ENCODE data around the gene FANCG.

The FANCG gene

DNA sequence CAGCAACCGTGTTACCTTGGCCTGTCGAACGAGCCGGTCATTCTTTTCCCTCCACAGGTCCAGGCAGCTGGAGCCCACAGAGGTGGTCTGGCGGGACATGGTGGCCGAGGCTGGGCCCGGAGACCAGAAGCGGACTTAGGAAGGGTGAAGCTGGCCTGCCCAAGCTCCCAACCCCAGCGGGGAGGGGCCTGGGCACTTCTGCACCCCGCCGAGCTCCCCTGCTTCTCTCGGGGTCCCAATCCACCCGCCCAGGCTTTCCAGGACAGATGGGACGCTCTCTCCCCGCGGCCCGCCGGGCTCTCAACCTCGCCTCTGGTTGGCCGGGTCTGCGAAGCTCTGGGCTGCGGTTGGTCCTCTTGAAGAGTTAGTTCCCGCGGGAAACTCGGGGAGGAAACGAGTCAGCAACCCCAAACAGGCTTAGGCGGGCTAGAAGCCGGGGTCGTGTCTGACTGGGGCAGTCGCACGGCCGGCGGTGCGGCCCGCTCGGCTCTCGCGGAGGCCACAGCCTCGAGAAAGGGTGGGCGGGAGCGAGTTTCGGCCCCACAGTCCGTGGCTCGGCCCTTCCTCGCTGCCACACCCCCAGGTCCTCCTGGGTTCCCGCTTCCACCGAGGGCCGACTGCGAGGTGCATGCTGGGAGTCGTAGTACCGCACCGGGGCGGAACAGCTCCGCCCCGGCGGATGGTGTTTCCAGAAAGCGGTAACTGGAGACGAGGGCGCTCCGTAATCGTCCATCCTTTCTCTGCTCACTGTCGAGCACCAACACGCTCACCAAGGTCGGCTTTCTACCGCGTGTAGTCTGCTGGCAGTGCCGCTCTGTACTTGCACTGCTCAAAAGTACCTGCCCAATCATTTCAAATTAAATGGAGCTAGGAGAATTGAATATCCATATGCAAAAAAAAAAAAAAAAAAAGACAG lies at the start of gene FANCG:
Gene FANCG, minus strand, starts transcription at position 517 of the 916 bp plus-strand sequence. Its CDS starts 418 bp downstream, at position 99.
- peak; percentile 84 for DNase-seq (ENCODE audit: low read depth)

DNA sequence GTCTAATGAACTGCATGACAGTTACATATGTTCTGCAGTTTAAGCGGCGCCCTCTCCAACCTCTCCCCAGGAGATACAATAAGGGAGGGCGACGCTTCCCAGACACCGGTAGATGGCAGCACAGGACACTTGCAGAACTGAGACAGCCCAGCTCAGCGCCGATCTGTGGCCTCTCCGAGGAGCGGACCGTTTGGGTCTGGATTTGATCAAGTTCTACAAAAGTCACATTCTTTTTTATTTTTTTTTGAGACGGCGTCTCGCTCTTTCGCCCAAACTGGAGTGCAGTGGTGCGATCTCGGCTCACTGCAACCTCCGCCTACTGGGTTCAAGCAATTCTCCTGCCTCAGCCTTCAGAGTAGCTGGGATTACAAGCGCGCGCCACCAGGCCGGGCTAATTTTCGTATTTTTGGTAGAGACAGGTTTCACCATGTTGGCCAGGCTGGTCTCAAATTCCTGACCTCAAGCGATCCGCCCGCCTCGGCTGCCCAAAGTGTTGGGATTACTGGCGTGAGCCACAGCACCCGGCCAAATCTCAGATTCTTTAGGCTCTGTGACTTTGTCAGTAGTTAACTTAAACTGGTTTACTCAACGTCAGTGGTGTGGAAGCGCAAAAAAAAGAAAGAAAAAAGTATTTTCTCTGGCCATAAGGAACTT lies 37.3 kb upstream of the FANCG start:
- DNase-seq (ENCODE audit: low read depth): peak; percentile 87

DNA sequence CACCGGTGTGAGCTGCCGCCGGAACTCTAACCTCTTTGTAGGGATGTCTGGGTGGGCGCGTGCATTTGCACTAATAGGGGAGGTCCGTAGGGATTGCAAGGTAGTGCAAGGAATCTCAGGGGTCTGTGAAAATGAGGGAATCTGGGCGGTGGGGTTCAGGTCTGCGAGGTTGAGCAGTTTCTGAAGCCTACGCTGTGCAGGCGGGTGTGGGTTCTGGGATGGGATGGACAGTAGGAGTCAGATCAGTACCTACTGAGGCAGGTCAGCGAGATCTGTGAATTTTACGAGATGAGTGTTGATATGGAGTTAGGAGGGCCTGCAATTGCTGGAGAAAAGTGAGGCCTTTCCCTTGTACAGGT lies 36.8 kb upstream of the FANCG start:
- no peak for DNase-seq (ENCODE audit: low read depth)

DNA sequence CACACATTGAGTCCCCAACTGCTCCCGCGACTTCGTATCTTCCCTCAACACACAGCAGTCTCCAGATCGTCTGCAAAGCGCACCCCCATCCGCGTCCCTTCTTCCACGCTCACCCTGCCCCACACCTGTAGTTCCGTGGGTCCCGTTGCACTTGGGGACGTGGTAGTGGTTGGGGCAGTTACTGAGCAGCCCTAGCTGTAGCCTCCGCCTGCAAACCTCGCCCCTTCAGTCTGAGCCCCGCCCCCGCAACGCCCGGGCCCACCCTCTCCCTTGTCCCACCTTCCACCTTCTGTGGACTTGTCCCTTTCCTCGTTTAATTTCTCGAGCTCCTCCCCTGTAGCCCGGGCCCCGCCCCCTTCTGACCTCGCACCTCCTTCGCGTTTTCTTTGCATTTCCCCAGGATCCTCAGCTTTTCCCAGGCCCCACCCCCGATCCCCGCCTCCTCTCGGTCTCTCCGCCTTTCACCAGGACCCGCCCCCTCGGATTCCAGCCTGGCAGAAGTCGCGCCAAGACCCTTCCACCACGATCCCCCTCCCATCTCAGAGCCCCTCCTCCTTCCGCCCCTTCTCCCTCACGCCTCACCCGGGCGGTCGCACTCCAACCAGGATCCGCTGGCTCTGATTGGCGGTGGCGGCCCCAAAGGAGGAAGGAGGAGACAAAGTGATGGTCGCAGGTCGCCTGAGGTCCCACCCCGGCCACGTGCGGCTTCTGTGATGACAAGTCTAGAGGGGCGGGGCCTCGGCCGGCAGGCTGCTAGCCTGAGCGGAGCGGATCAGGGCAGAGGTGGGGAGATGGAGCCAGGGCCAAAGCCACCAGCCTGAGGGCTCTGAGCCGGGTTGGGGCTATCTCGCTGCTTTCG lies 36.2 kb upstream of the FANCG start, which contains the start of gene ATOSB:
Gene ATOSB, minus strand, starts transcription at position 183 of the 859 bp plus-strand sequence. CDS start 7,588 bp downstream, outside the sequence.
- DNase-seq (ENCODE audit: low read depth): peak; percentile 95

DNA sequence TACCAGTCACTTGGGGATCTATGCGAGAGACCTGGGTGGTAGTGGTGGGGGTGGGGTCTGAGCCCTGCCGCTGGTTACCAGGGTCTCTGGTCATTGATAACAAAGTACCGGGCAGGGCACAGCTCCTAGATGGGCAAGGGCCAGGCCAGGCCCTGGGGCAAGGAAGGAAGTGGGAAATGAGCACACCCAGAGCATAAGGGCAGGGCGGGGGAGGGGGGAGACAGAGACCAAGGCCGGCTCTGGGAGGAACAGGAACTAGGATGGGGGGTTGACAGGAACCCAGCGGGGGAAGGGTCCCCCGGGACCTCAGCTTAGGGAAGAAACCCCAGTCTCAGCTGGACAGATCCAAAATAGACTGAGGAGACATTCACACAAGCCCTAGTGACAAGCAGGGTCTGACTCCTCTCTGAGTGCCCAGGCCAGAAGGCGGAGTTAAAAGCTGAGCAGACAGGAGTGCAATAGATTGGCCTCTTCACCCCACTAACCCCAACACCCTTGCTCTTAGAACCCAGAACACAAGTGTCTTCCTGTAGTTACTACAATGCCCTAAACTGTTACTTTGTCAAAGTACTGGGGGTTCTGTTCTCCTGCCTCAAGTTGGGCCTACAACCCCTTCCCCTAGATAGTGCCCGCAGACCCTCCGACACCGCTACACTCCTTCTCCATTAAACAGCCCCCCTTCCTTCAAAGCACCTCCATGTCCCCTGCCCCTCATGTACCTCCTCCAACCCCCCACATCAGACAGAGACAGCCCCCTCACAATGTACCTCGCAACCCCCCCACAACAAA lies 35.3 kb upstream of the FANCG start:
- DNase-seq (ENCODE audit: low read depth): peak; percentile 24

DNA sequence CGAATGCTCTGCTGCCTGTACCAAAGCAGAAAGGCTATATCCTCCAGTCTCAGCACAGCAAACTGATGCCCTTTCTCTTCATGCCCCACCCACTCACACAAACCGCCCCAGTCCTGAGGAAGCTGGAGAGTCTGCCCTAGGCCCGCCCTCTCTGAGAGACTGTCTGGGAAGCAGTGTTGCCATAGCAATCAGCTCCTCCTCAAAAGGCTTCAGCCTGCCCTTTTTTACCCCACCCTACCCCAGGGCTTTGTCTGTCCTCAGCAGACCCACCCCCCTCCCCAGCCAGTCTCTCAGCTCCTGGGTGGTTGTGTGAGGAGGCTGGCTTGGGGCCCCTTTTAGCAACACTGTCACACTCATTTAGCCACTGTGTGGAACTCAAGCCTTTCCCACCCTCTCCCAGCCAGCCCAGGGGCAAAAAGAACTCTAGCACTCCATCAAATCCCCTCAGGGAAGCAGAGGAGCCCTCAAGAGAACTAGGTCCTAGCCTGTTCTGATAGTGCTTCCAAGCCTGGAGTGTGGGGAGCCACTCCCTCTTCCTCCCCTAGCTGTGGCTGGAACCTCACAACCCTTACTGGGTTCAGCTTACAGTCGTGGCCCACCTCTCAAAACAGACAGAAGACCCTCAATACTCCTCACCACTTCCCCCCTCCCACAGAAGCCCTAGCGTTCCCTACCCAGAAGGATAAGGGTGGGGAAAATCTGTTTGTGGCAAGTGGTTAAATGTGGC lies 34.5 kb upstream of the FANCG start:
- peak; percentile 94 for DNase-seq (ENCODE audit: low read depth)

DNA sequence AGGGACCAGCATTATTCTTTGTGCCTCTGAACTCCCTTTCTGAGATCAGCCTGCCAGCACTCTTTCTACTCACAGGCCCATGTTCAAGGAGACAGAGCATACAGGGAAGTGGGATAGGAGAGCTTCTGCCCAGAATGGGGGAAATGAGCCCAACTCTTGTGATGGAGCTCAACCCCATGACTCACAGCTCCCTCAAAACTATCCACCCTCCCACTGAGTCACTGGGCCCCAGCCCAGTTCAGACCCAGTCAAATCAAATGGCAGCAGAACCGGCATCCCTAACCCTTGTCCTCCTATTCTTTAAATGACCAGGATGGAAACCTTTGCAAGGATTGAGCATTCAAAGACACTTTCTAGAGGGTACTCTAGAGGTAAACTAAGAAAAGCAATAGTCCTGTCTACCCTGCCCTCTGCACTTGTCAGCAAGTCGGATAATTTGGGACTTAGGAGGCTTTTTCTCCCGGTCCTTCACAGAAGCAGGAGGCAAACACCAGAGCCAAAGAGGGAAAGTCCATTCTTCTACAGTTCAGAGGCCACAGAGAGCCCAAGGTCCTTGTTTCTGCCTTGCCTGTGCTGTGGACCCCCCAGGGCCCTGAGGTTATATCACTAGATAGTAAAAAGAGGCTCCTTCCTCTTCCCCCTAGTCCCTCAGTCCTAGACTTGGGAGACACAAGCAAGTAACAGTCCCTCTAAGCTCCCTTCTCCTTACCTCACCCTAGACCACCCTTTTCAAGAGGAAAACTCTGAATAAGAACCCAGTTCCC lies 32.7 kb upstream of the FANCG start:
- DNase-seq (ENCODE audit: low read depth): peak; percentile 64

DNA sequence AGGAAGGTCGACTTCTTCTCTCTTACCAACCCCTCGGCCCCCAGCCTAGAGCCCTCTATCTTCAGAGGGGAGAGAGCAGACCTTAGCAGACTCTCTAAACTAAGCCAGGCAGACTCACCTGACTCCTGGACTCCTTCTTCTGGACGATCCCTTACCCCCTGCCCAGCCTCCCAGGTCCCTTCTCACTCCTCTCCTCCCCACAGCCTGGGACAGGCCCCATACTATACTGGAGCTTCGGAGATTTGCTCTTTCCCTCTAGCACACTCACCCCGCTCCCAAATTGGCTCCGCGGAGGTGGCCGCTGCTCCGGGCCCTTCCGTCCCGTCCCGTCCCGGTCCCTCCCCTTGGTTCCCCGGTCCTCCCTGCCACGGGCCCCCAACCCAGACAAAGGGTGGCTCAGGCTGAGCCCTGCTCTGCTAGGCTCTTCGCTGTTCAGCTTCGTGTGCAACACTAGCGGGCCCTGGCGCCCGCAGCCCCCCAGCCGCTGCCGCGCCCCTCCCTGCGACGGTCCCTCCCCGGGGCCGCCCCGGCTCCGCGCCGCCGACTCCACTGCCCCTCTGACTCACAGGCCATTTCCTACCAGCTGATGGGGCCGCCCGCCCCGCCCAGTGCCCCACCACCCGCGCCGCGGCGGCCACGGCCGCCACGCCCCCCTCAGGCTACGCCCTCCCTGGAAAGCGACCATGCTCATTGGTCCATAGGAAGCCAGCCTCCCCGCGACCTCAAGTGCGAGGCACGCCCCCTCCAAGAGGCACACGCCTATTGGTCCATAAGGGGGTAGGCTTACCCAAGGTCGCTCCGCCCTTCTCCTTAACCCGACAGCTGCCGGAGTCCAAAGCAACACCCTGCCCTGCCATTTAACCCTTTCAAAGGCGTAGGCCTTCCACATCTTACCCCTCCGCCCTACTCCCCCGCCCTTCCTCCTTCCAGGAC lies 31.5 kb upstream of the FANCG start:
- DNase-seq (ENCODE audit: low read depth): peak; percentile 98

DNA sequence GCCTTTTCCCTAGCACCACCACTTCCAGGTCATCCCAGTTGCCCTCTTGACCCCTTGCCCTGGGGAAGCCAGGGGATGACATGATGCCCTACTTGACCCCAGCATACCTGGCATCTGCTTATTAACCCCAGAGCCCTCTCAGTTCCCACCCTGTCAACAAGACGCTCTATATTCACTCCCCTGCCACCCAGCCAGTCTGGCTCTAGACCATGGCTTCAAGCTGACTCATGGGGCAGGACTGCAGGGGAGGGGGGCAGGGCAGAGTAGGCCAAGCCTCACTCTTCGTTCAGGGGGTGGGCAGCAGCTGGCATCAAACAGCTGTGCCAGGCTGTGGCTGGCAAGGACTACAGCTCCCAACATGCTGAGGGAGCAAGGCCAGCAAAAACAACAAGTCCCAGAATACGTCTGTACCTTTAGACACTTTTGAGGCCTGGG lies 30.6 kb upstream of the FANCG start:
- peak; percentile 15 for DNase-seq (ENCODE audit: low read depth)

DNA sequence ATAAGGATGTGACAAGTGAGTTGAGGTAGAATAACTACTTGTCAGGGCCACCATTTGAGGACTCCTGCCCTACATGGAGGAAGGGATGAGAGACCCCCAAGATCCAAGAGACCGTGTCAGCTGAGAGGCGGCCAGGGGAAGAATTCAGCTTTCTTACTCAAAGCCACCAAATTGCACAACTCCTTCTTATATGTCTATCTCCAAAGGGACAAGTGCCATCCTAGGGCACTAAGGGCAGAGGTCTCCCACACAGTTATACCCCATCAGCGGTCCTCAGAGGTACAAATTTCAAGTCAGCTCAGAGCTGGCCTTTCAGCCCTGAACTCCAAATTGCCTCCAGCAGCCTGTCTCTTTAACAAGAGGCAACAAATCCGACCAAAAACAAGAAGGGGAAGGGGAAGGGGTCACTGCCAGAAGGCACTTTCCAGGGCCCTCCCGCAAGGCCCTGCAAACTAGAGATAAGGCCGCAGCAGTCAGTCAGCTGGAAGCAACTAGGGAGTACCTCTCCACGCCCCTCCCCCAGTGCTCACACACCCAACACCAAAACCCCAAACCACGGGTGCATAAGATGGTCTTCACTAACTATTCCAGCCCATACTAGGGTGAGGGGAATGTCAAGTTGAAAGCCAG lies 29.3 kb upstream of the FANCG start:
- DNase-seq (ENCODE audit: low read depth): no peak

DNA sequence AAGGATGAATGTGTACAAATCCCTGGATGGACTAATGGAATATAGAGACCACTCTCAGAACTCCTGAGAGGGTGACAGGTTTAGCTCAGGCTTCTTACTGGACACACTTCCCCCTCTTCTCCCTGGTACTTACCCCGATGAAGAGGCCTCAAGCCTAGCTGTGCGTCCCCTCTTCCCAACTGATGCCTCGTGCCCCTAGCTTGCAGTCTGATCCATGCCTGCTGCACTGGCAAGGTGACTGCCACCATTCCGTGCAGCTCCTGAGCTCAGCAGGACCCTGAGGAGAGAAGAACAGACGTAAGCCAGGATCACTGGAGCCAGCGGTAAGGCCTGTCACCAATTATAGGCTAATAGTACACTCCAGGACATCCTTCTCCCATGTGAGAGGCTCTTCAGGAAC lies 28.7 kb upstream of the FANCG start:
- DNase-seq (ENCODE audit: low read depth): no peak

DNA sequence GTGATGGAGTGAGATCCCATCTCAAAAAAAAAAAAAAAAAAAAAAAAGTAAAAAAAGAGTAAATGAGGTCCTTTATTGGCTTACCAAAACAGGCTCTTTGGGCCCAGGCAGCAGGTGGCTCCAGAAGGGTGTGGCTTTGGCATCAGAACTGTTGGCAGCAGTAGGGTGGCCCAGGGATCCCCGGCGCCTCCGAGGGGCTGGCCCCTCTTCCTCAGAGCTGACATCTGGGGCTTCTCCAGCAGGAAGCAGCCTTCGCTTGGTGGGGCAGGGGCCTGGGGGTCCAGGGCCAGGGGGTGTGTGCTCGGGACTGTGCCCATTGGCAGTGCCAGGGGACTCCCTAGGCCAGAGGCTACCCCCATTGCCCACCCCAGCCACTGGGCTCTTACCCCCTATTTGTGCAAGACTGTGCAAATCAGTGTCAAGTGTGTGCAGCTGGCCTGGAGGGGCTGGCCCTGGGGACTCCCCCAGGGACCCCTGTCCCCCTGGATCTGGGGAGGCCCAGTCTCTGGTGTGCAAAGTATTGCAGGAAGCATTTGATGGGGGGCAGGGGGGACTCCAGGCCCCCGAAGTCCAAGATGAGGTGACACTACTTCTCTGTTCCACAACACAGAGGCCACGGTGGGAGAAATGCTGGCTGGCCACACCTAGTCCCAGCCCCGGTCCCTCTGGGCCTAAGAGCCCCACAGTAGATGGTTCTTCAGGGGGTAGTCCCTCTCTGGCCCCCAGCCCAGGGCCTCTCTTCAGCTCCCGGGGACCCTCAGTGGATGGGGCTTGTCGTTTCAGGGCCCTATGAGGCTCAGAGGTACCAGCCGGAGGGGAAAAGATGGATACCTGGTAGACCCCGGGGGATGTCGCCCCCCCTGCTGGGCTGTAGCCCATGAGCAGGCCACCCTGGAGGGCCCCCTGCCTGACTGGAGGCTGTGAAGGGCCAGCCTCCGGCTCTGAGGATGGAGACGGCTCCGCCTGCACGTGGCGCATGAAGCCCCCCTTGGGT lies 27.9 kb upstream of the FANCG start:
- DNase-seq (ENCODE audit: low read depth): no peak

DNA sequence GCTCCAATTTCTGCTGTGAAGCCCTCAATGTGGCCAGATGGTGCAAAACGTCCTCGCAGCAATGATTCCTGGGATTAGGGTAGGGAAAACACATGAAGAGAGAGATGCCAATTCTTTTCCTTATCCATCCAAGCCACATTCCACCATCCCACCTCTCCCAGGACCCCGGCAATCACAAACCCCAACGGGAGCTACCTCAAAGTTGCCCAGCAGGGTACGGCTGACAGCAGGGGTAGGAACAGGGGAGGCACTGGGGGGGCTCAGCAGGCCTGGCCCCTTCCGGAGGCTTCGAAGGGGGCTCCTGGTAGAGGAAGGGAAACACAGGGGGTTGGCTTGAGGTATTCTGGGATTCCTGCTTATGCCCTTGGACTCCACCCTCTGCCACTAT lies 26.6 kb upstream of the FANCG start:
- DNase-seq (ENCODE audit: low read depth): no peak

DNA sequence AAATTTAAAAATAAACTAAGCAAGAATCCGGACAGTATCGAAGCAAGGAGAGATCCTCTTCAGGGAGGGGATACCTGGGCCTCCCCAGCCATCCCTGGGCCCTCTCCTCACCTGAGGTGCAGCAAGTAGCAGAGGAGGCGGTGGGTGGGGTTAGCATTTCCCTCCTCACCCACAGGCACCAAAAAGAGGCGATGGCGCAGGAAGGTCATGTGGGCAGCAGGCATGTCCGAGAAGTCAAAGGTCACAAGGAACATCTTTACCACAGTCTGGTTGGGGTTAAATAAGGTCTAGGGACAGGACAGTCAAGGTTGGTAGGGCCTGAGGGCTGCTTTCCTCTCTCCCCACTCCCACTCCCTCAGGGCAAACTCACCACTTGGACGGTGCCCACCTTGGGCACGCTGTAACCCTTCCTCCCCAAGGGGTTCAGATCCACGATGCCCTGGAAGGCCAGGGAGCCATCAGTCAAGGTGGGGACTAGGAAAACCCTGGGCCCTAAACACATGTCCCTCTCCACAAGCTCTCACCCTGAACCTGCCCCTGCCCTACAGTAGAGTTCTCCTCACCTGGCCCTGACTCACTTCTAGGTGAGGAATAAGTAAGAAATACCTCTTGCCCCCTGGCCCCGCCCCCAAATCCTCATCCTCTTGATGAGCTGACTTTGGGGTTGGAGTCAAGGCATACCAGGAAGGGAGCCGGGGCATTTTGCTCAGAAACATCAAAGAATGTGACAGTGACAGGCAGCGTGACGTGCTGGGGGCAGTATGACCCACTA lies 26.0 kb upstream of the FANCG start:
- DNase-seq (ENCODE audit: low read depth): no peak

DNA sequence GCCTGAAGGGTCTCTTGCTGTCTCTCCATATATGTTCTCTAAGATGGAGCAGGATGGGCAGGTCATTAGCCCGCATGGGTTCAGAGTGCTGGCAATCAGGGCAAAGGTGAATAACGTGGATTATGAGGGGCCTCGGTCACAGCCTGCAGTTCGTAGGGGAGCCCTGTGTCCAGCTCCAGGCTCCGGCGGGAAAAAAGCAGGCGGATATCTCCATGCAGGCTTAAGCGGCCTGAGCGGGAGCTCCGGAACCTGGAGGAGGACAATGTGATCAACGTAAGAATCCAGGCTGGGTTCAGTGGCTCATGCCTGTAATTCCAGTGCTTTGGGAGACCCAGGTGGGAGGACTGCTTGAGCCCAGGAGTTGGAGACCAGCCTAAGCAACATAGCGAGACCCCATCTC lies 25.4 kb upstream of the FANCG start:
- no peak for DNase-seq (ENCODE audit: low read depth)

DNA sequence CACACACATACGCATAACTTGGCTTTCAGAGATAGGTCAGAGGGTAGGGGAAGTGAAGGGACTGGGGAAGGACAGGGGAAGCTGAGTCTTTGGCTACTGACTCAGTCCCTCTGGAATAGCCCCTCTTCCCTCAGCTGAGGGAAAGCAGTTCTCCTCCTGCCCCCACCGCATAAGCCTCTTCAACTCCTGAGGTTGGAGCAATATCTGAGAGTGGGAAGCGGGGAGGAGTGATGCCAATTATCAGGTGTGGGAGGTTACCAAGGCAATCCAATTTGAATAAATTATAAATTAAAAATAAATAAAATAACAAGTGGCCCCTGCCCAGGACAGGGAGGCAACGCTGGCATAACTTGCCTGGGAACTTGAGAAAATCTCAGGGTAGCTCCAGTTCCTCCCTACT lies 24.8 kb upstream of the FANCG start:
- no peak for DNase-seq (ENCODE audit: low read depth)
